Left ventricle myocardium superior (tissue), 1 donor: ENCODE results near the gene FOXE3. TPM values are rescaled to one million over a fixed set of nuclear protein-coding genes. Genes with fewer than 3 reads are reported as not detected.

ENCODE experiments used
- ATAC-seq: fragments of 200-7000 bp; cut with Tn5 transposase; one replicate; pipeline ENCODE4 v1.9.1; 2020; ENCODE audit warnings: mild to moderate bottlenecking, moderate library complexity
- DNase-seq: peaks from one replicate; pipeline ENCODE4 v3.0.0-alpha.2; 2020
- intact Hi-C: fragments of 100-400 bp; cut with micrococcal nuclease; formaldehyde crosslinking; loops from one replicate; pipeline ENCODE4 v1.11.0; 2022
- long read RNA-seq: library from polyadenylated mRNA; unstranded; transcript quantifications from one replicate; pipeline ENCODE4 v2.0.0, GENCODE V29; 2021
- total RNA-seq: library from RNA; stranded (reverse); fragmentation: NEBNext Ultra II Directional; extraction: Animal tissue kit (Norgen Biotek cat#: 25700); gene quantifications from one replicate; pipeline ENCODE4 v1.2.1, GENCODE V29; 2021
- donor health status: DM: no; HTN: yes; CAD: no; lungs with severe emphysema.

FOXE3 gene
- total RNA-seq, result not detected
- long read RNA-seq, result 0 reads

- DNase-seq, result no peak
- no peak for ATAC-seq
- intact Hi-C loops, result no loop called here
Observed at GRCh38 chr1:47415728-47416318, at the start of gene FOXE3. TSS of gene FOXE3 (plus strand) at chr1:47416285. CDS start at chr1:47416316, 31 bp downstream.

DNA sequence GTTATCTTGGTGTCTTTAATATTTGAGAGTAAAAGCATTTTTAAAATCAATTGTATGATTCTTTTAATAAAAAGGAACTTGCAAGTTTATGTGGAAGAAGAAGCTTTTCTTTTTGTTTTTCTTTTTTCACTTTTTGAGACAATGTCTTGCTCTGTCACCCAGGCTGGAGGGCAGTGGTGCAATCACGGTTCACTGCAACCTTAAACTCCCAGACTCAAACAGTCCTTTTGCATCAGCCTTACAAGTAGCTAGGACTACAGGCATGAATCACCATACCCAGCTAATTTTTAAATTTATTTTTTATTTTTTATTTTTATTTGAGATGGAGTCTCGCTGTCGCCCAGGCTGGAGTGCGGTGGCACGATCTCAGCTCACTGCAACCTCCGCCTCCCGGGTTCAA is 48.4 kb upstream of the FOXE3 start:
- ATAC-seq (no peak), DNase-seq (no peak)
- intact Hi-C loops, result no loop called here

GRCh38 chr1:47371016-47371517 is 45.0 kb upstream of the FOXE3 start:
- intact Hi-C loops, result no loop called here
- no peak for DNase-seq
- ATAC-seq, result no peak

DNA sequence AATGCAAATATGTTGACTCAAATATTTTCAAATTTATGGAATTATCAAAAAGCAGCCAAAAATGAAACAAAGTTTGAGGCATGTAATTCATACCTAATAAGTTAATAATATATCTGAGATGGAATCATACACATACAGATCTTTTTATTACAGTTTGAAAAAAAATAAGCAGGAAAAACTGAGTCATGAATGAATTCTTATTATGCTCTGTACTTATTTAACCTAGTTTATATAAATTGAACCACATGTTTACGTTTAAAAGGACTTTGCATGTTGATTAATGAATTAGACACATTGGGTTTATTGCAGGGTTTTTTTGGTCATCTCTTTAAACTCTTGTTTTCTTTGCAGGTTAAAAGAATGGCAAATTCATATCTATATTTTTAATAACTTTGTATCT is 41.6 kb upstream of the FOXE3 start:
- intact Hi-C loops, result no loop called here
- DNase-seq (no peak), ATAC-seq (no peak)

DNA sequence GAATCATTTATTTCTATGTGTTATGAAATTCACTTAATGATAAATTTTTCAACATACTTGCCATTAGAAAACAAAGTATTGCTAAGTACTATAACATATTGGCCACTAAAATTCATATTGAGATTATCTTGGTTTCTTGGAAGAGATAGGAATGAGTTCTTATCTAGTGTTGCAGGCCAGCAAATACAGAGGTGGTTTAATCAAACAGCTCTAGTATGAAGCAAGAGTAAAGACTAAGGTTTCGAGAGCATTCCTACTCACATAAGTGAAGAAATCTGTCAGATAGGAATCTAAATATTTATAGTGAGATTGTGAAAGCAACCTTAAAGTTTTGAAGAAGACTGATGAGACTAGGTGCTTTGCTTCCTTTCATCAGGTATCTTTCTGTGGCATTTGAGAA is 37.9 kb upstream of the FOXE3 start:
- intact Hi-C loops, result no loop called here
- ATAC-seq, result no peak

GRCh38 chr1:47380699-47381098 is 35.4 kb upstream of the FOXE3 start:
- DNase-seq (no peak), ATAC-seq (no peak)
- intact Hi-C loops, result no loop called here

More for the DNA sequence above, 37.9 kb upstream of the FOXE3 start:
- DNase-seq, result no peak

GRCh38 chr1:47382399-47382983 is 33.6 kb upstream of the FOXE3 start:
- DNase-seq (no peak), ATAC-seq (no peak)
- intact Hi-C loops, result no loop called here

DNA sequence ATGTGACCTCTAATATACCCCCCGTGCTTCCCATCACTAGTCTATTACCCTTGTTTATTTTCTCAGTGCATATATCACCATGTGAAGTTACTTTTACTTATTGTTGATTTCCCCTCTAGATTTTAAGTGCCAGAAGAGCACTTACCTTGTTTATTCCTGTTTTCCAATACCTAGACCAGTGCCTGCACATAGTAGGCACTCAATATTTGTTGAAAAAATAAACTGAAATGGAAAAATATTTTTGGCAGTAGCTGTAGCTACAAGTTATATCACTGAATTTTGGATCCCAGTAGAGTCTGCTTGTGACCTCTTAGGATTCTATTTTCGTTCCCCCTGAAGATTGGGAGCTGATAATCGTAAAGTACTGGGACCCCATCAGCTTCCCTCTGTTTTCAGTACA is 32.0 kb upstream of the FOXE3 start:
- DNase-seq (no peak), ATAC-seq (no peak)
- intact Hi-C loops, result no loop called here

DNA sequence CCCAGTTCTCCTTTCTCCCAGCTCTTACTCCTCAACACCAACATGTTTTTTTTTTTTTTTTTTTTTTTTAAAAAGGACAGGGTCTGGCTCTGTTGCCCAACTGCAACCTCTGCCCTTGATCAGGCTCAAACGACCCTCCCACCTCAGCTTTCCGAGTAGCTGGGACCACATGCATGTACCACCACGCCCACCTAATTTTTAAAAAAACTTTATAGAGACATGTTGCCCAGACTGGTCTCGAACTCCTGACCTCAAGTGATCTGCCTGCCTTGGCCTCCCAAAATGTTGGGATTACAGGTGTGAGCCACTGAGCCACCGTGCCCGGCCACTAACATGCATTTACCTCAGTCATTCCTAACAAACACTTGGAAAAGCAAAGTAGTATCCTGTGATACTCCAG is 31.1 kb upstream of the FOXE3 start:
- ATAC-seq (no peak), DNase-seq (no peak)
- intact Hi-C loops, result no loop called here

DNA sequence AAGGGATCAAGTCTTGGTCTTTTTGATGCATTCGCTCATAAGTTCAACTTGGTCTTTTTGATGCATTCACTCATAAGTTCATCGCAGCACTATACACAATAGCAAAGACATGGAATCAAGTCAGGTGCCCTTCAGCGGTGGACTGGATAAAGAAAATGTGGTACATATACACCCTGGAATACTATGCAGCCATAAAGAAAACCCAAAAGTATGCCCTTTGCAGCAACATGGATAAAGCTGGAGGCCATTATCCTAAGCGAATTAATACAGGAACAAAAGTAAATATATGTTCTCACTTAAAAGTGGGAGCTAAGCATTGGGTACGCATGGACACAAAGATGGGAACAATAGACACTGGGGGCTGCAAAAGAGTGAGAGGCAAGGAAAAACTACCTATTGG is 29.8 kb upstream of the FOXE3 start:
- DNase-seq (no peak), ATAC-seq (no peak)
- intact Hi-C loops, result no loop called here

- ATAC-seq, result no peak
- DNase-seq, result no peak
- intact Hi-C loops, result no loop called here
Observed at GRCh38 chr1:47388030-47388890, 27.8 kb upstream of the FOXE3 start.

DNA sequence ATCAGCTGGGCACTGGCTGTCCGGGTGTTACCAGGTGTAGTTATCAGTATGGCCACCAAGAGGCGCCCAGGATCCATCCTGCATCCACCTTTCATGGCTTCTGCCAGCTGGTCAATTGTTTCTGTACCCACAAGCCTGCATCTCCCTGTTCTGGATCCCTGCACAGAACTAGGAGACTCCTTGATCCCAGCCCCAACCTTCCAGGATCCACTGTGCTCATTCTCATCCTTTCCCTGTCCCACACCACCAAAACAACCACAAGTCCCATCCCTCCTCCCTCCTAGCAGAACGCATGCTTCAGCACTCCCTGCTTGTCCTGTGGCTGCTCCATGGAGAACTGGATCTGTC is 27.2 kb upstream of the FOXE3 start:
- intact Hi-C loops, result no loop called here
- peak; percentile 45 for DNase-seq
- peak; percentile 67 for ATAC-seq

GRCh38 chr1:47389731-47390130 is 26.4 kb upstream of the FOXE3 start:
- intact Hi-C loops, result no loop called here
- DNase-seq (no peak), ATAC-seq (no peak)

GRCh38 chr1:47390843-47391242 is 25.2 kb upstream of the FOXE3 start:
- intact Hi-C loops, result no loop called here
- DNase-seq (no peak), ATAC-seq (no peak)

- intact Hi-C loops, result no loop called here
- ATAC-seq (no peak), DNase-seq (no peak)
Observed at GRCh38 chr1:47393141-47393540, 22.9 kb upstream of the FOXE3 start.

DNA sequence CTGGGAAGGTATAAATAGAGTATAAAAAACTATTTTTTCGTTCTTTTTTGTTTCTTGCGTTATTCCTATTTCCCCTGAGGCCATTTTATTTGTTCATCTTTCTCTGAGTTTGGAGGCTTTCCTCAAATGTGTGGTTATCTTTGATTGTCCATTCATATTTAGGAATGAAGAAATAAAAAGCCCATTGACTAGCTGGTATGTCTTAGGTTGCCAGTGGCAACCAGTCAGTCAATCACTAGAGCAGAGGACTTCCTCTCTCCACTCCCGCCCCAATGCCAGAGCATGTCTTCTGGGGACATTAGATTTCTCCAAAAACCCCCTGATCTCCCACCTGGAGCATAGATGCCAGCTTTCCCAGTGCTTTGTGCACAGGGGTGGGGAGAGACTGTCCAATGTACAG is 20.7 kb upstream of the FOXE3 start:
- ATAC-seq (no peak), DNase-seq (no peak)
- intact Hi-C loops, result no loop called here

DNA sequence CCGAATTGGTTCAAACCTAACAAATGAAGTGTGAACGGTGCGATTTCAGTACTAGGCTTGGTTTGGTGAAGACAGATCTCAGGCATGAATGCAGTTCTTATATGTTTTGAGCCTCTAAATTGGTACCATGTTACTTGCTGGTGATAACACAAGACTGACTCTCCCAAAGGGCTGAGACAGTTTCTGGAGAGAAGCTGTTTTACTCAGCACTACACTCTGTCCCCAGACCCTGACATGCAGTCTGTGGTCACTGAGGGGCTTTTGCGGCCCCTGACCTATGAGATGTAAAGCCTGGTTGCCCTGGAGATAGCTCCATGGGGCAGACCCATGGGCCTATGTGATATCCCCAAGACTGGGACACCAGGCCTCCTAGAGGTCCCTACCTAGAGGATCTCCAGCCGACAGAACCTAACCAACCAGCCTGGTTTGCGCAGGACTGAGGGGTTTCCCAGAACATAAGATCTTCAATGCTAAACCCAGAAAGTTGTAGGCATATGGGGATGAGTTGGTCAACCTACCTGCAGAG is 19.4 kb upstream of the FOXE3 start:
- ATAC-seq, result no peak
- no peak for DNase-seq
- intact Hi-C loops, result no loop called here

- ATAC-seq, result no peak
- DNase-seq, result no peak
- intact Hi-C loops, result no loop called here
Observed at GRCh38 chr1:47399138-47399845, 16.8 kb upstream of the FOXE3 start.

DNA sequence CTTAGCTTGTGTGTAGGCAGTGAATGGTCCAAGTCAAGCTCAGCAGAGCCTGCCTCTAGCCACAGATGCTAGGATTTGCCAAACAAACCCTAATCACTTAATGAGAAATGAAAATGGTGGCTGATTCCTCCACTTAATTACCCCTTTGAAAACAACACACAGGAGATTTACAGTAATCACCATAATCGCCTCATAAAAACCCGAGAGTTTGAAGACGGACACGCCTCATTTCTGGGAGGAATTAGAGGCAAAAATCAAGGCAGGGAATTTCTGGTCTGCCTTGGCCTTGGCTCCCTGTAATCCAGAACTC is 16.3 kb upstream of the FOXE3 start:
- intact Hi-C loops, result no loop called here
- DNase-seq, result no peak
- no peak for ATAC-seq

DNA sequence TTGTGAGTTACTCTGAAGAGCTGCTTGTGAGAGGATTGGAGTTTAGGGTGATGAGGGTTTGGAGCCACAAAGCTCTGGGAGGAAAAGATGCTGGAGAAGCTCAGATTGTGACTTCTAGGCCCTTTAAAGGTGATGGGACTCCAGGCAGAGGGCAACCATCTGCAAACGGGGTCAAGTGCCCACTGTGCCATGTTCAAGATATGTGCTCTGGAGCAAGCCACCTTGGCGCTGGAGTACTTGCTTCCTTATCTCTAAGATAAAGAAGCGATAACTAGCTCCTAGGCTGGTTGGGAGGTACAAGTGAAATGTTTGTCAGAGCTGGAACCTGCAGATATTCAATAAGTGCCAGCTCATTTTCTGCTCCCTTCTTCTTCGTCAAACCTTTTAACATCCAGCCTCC is 14.3 kb upstream of the FOXE3 start:
- ATAC-seq (no peak), DNase-seq (no peak)
- intact Hi-C loops, result no loop called here
